H9 (cell line): ENCODE results near the gene KCNQ2. TPM values are rescaled to one million over a fixed set of nuclear protein-coding genes. Genes with fewer than 3 reads are reported as not detected.

Experiments used
- DNase-seq: peaks from one replicate; pipeline ENCODE4 v3.0.0-alpha.2; 2017
- H2AFZ ChIP-seq: one replicate; pipeline ENCODE4 v1.6.1; 2013; ENCODE audit warnings: mild to moderate bottlenecking, low read length, control low read depth, moderate library complexity
- H2AK5ac ChIP-seq: 2 replicates; pipeline ENCODE4 v1.6.1; 2013; ENCODE audit warnings: low read length, control low read depth, mixed read lengths; ENCODE audit not compliant: insufficient read length
- H2BK120ac ChIP-seq: one replicate; pipeline ENCODE4 v1.6.1; 2013; ENCODE audit warnings: low read depth, mild to moderate bottlenecking, low read length, control low read depth, inconsistent platforms; ENCODE audit not compliant: poor library complexity, severe bottlenecking
- H2BK12ac ChIP-seq: 2 replicates; pipeline ENCODE4 v1.6.1; 2013; ENCODE audit warnings: low read length, control low read depth, mixed read lengths, low read depth; ENCODE audit not compliant: insufficient read length
- H2BK15ac ChIP-seq: 2 replicates; pipeline ENCODE4 v1.6.1; 2013; ENCODE audit warnings: low read depth, low read length, control low read depth
- H2BK20ac ChIP-seq: one replicate; pipeline ENCODE4 v1.6.1; 2013; ENCODE audit warnings: low read depth, mild to moderate bottlenecking, low read length, control low read depth, inconsistent platforms; ENCODE audit not compliant: poor library complexity, severe bottlenecking
- H2BK5ac ChIP-seq: 2 replicates; pipeline ENCODE4 v1.6.1; 2013; ENCODE audit warnings: low read length, control low read depth, mixed read lengths; ENCODE audit not compliant: insufficient read length
- H3K14ac ChIP-seq: 2 replicates; pipeline ENCODE4 v1.6.1; 2013; ENCODE audit warnings: low read length, control low read depth; ENCODE audit not compliant: insufficient read depth
- H3K18ac ChIP-seq: 2 replicates; pipeline ENCODE4 v1.6.1; 2013; ENCODE audit warnings: low read depth, mild to moderate bottlenecking, mixed read lengths, low read length, control low read depth; ENCODE audit not compliant: insufficient read length
- H3K23ac ChIP-seq: 2 replicates; pipeline ENCODE4 v1.6.1; 2013; ENCODE audit warnings: low read length, control low read depth, mixed read lengths, low read depth; ENCODE audit not compliant: insufficient read length
- H3K23me2 ChIP-seq: 2 replicates; pipeline ENCODE4 v1.6.1; 2013; ENCODE audit warnings: low read depth, mild to moderate bottlenecking, mixed read lengths, low read length, control low read depth; ENCODE audit not compliant: insufficient read length, poor library complexity, severe bottlenecking
- H3K27ac ChIP-seq: 2 replicates; pipeline ENCODE4 v1.5.1; 2013; ENCODE audit warnings: low read length, control low read depth, mixed read lengths, low read depth; ENCODE audit not compliant: insufficient read length
- H3K27me3 ChIP-seq: 2 replicates; pipeline ENCODE4 v1.6.1; 2013; ENCODE audit warnings: low read length, control low read depth, inconsistent platforms; ENCODE audit not compliant: insufficient read depth
- H3K4ac ChIP-seq: 2 replicates; pipeline ENCODE4 v1.6.1; 2013; ENCODE audit warnings: low read depth, mild to moderate bottlenecking, control low read depth, inconsistent platforms, low read length, moderate library complexity
- H3K4me1 ChIP-seq: 2 replicates; pipeline ENCODE4 v1.6.1; 2013; ENCODE audit warnings: low read length, control low read depth, inconsistent platforms; ENCODE audit not compliant: insufficient read depth
- H3K4me2 ChIP-seq: 2 replicates; pipeline ENCODE4 v1.6.1; 2013; ENCODE audit warnings: low read length, control low read depth, mixed read lengths; ENCODE audit not compliant: insufficient read length, insufficient read depth
- H3K56ac ChIP-seq: 2 replicates; pipeline ENCODE4 v1.6.1; 2013; ENCODE audit warnings: low read depth, mild to moderate bottlenecking, mixed read lengths, low read length, control low read depth; ENCODE audit not compliant: insufficient read length
- H3K79me1 ChIP-seq: 2 replicates; pipeline ENCODE4 v1.6.1; 2013; ENCODE audit warnings: low read depth, mild to moderate bottlenecking, moderate library complexity, low read length, control low read depth, inconsistent platforms; ENCODE audit not compliant: insufficient read depth, poor library complexity, severe bottlenecking
- H3K79me2 ChIP-seq: 2 replicates; pipeline ENCODE4 v1.6.1; 2013; ENCODE audit warnings: low read length, control low read depth, inconsistent platforms; ENCODE audit not compliant: insufficient read depth
- H3K9ac ChIP-seq: 2 replicates; pipeline ENCODE4 v1.6.1; 2013; ENCODE audit warnings: low read length, control low read depth, mixed read lengths; ENCODE audit not compliant: insufficient read length; ENCODE audit errors: extremely low read depth
- H3K9me3 ChIP-seq: one replicate; pipeline ENCODE4 v1.6.1; 2013; ENCODE audit warnings: low read depth, low read length, inconsistent platforms; ENCODE audit not compliant: control insufficient read depth
- H3T11ph ChIP-seq: one replicate; pipeline ENCODE4 v1.6.1; 2013; ENCODE audit warnings: mild to moderate bottlenecking, low read length, control low read depth, inconsistent platforms
- H4K20me1 ChIP-seq: one replicate; pipeline ENCODE4 v1.6.1; 2013; ENCODE audit not compliant: control insufficient read depth, insufficient read length, insufficient read depth
- H4K5ac ChIP-seq: 2 replicates; pipeline ENCODE4 v1.6.1; 2013; ENCODE audit warnings: low read depth, mild to moderate bottlenecking, mixed read lengths, low read length, control low read depth; ENCODE audit not compliant: insufficient read length
- H4K8ac ChIP-seq: replicated peaks from 2 replicates; pipeline ENCODE4 v1.6.1; 2013; ENCODE audit warnings: low read length, control low read depth, mixed read lengths, low read depth; ENCODE audit not compliant: insufficient read length
- H4K91ac ChIP-seq: 2 replicates; pipeline ENCODE4 v1.6.1; 2013; ENCODE audit warnings: low read depth, mild to moderate bottlenecking, moderate library complexity, mixed read lengths, low read length, control low read depth; ENCODE audit not compliant: insufficient read length
- H3K27ac Mint-ChIP-seq, 3 experiments: 2 replicates in 2 of 3; 3 replicates in 1 of 3; pipeline ENCODE4 v1.8.0; 2020 to 2021; ENCODE audit warnings: mixed read lengths in 3 of 3, mild to moderate bottlenecking in 1 of 3, moderate library complexity in 1 of 3
- H3K27me3 Mint-ChIP-seq: 2 replicates; pipeline ENCODE4 v1.8.0; 2021; ENCODE audit warnings: low read depth, mild to moderate bottlenecking, moderate library complexity, mixed read lengths
- H3K36me3 Mint-ChIP-seq, 3 experiments: 2 replicates in 2 of 3; 3 replicates in 1 of 3; pipeline ENCODE4 v1.8.0; 2020 to 2021; ENCODE audit warnings: low read depth in 3 of 3, mixed read lengths in 3 of 3; ENCODE audit not compliant: insufficient read depth in 1 of 3
- H3K4me1 Mint-ChIP-seq, 2 experiments: 2 replicates each; pipeline ENCODE4 v1.8.0; 2020; ENCODE audit warnings: mixed read lengths in 2 of 2
- H3K4me3 Mint-ChIP-seq, 2 experiments: 2 replicates in 1 of 2; 3 replicates in 1 of 2; pipeline ENCODE4 v1.8.0; 2020 to 2021; ENCODE audit warnings: mild to moderate bottlenecking in 2 of 2, mixed read lengths in 2 of 2, moderate library complexity in 1 of 2
- H3K9me3 Mint-ChIP-seq, 2 experiments: 2 replicates in 1 of 2; 3 replicates in 1 of 2; pipeline ENCODE4 v1.8.0; 2020; ENCODE audit warnings: mild to moderate bottlenecking in 2 of 2, mixed read lengths in 2 of 2, moderate library complexity in 1 of 2
- CTCF ChIP-seq: fragments of 200-600 bp; sonication (generic); conservative IDR thresholded peaks from 3 replicates; pipeline ENCODE4 v1.8.0; 2021; ENCODE audit warnings: antibody characterized with exemption, mild to moderate bottlenecking
- WGBS: extraction: QIAGEN DNeasy Blood & Tissue Kit; methylation state at CpG from one replicate; pipeline ENCODE4 v1.1.7; 2013; ENCODE audit warnings: missing lambda C conversion rate, low lambda C conversion rate, mixed read lengths; ENCODE audit not compliant: insufficient read length; ENCODE audit errors: extremely low coverage; 5-methylcytosine and 5-hydroxymethylcytosine counted together
- total RNA-seq: library from RNA; stranded (reverse); gene quantifications from 2 replicates; pipeline ENCODE4 v1.2.1, GENCODE V29; 2021

Gene KCNQ2
- total RNA-seq, 1 experiment from 2014 or later = 69.2 TPM

GRCh38 chr20:63478346-63479302 lies 6.2 kb upstream of the KCNQ2 start:
- Histone ChIP-seq H3K14ac (no peak overlapping the region; the same call in 1 of the 2 replicates), H2BK15ac (no peak overlapping the region; the same call in 1 of the 2 replicates), H3K27me3 (no peaks in the 10 kb centered on the region), H4K91ac (no peak overlapping the region), H3K79me2 (no peaks in the 10 kb centered on the region), H2AK5ac (no peak overlapping the region), H3K9me3 (no peaks in the 10 kb centered on the region), H3T11ph (no peak overlapping the region), H2AFZ (no peak overlapping the region), H2BK5ac (no peak overlapping the region), H4K20me1 (no peaks in the 10 kb centered on the region), H3K4ac (no peak overlapping the region), H3K9ac (no peak overlapping the region), H3K56ac (no peak overlapping the region), H3K79me1 (no peaks in the 10 kb centered on the region), H3K18ac (no peak overlapping the region), H4K8ac (no peak overlapping the region), H3K4me2 (no peak overlapping the region), H2BK12ac (no peak overlapping the region), H3K23me2 (no peaks in the 10 kb centered on the region), H2BK120ac (no peak overlapping the region), H3K23ac (no peak overlapping the region), H3K4me1 (no peaks in the 10 kb centered on the region), H2BK20ac (no peak overlapping the region), H3K27ac (no peak overlapping the region), H4K5ac (no peak overlapping the region)
- Mint-ChIP-seq H3K27me3 (peaks cover 34% of the 10 kb centered on the region), H3K9me3 (peaks cover 0 to 2% of the 10 kb centered on the region in 2 experiments; a peak in 1 of 5 replicates), H3K27ac (no peak overlapping the region), H3K4me1 (peaks cover 28 to 53% of the 10 kb centered on the region in 2 experiments), H3K36me3 (no peaks in the 10 kb centered on the region; a peak in 1 of 7 replicates), H3K4me3 (peak overlapping the region in 1 of 2 experiments; percentile 56; a peak in 1 of 5 replicates)
- no CpG with 5 or more reads among the region's 34 CpGs for WGBS
- no peak for DNase-seq
- TF ChIP-seq CTCF = no peak
